ENCODE data around the gene CCT6A.

DNA sequence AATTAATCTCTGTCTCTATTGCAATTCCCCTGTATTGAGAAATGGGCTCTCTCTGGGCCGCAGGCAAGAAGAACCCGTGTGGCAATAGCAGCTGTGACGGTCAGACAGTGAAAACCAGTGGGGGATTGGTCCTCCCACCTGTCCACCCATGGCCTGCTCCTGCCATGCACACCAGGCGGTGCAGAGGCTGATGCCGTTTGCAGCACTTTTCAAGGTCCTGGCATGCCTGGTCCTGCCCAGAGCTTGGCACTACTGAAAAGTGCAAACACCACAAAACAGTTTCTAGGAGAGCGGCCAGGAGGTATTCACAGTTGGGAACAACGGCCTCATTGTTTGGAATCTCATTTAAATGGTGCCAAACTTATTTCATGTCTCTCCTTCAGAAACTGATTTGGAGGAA lies 41.9 kb upstream of the CCT6A start:
- TF ChIP-seq, protein P1, sequence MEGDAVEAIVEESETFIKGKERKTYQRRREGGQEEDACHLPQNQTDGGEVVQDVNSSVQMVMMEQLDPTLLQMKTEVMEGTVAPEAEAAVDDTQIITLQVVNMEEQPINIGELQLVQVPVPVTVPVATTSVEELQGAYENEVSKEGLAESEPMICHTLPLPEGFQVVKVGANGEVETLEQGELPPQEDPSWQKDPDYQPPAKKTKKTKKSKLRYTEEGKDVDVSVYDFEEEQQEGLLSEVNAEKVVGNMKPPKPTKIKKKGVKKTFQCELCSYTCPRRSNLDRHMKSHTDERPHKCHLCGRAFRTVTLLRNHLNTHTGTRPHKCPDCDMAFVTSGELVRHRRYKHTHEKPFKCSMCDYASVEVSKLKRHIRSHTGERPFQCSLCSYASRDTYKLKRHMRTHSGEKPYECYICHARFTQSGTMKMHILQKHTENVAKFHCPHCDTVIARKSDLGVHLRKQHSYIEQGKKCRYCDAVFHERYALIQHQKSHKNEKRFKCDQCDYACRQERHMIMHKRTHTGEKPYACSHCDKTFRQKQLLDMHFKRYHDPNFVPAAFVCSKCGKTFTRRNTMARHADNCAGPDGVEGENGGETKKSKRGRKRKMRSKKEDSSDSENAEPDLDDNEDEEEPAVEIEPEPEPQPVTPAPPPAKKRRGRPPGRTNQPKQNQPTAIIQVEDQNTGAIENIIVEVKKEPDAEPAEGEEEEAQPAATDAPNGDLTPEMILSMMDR (IDR thresholded peaks at IDR 0.05; ENCODE audit: low read length): no peak
- no peak for TF ChIP-seq EZH2 (IDR thresholded peaks at IDR 0.05; ENCODE audit: borderline replicate concordance, low read length)
